ENCODE data around the gene GPR161. TPM values are rescaled to one million over a fixed set of nuclear protein-coding genes. Genes with fewer than 3 reads are reported as not detected.

The GPR161 gene
- total and polyA plus RNA-seq, 8 donors, result 9.3 to 37.7 (median 26.6) TPM

GRCh38 chr1:168148916-168149315, 12.2 kb upstream of the GPR161 start:
- no peak for TF ChIP-seq CTCF (IDR thresholded peaks at IDR 0.05)
- H3K36me3 ChIP-seq, result no peaks in the 10 kb centered on the region
- H3K27ac ChIP-seq, result peak overlapping the region in 1 of 2 donors; percentile 4
- intact Hi-C loops (cut with DNase I), result no loop called here
- H3K4me1 ChIP-seq, result peaks cover 0 to 5% of the 10 kb centered on the region in 2 donors
- ATAC-seq (no peak), DNase-seq (no peak)
- no peak overlapping the region for H3K4me3 ChIP-seq
- H3K27me3 ChIP-seq, result no peaks in the 10 kb centered on the region
- no peaks in the 10 kb centered on the region for H3K9me3 ChIP-seq

- H3K36me3 ChIP-seq, result no peaks in the 10 kb centered on the region
- no peaks in the 10 kb centered on the region for H3K27me3 ChIP-seq
- no peak overlapping the region for H3K4me3 ChIP-seq
- TF ChIP-seq CTCF (IDR thresholded peaks at IDR 0.05), result no peak
- H3K4me1 ChIP-seq, result peaks cover 0 to 5% of the 10 kb centered on the region in 2 donors
- ATAC-seq (no peak), DNase-seq (no peak)
- H3K9me3 ChIP-seq, result no peaks in the 10 kb centered on the region
- intact Hi-C loops (cut with DNase I), result no loop called here
- no peak overlapping the region for H3K27ac ChIP-seq
Observed at GRCh38 chr1:168146626-168147025, 9.9 kb upstream of the GPR161 start.

GRCh38 chr1:168146160-168146539, 9.4 kb upstream of the GPR161 start:
- no peaks in the 10 kb centered on the region for H3K27me3 ChIP-seq
- no peak overlapping the region for H3K27ac ChIP-seq
- H3K4me1 ChIP-seq, result peaks cover 0 to 5% of the 10 kb centered on the region in 2 donors
- no peaks in the 10 kb centered on the region for H3K36me3 ChIP-seq
- no peak overlapping the region for H3K4me3 ChIP-seq
- ATAC-seq (no peak), DNase-seq (no peak)
- H3K9me3 ChIP-seq, result no peaks in the 10 kb centered on the region
- intact Hi-C loops (cut with DNase I), result no loop called here
- no peak for TF ChIP-seq CTCF (IDR thresholded peaks at IDR 0.05)

DNA sequence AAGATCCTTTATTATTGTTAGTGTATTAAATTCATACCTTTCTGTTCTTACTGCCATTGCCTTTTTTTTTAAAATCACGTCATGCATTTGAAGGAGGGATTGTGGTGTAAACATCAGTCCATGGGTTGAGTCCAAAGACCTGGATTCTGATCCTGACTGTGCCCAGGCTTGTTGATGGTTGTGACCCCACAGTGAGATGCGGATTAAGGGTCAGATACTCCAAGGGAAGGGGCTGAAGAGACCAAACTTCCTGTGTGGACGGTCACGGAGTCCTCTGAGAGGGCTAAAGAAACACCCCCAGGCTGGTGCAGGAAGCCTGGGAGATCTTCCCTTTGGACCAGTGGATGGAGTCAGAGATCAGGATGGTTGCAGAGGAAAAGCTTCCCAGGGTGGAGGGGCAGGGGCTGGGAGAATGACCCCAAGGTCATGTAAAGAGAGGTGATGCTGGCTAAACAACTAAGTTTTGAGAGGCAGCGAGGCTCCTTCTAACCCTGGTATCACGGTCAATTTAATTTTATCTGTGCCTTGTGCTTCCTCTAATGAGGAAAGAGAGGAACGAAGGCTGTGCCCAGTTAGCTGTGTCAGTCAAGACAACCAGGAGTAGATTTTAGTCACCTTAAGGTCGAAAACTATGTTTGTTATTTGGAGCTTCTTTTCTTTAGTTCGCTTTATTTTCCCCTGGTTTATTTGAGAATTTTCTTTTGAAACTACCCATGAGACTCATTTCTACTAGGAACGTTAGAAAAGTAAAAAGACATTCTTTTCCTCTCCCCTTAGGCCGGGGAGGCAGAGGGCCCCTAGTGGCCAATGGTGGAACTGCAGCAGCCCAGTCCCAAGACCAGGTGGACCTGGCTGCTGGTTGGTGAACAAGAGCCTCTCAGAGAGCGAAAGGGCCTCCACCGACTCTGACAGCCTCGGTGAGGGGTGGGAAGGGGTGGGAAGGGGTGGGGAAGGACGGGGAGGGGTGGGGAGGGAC, 8.7 kb upstream of the GPR161 start:
- ATAC-seq, result peak; percentile 99
- Histone ChIP-seq H3K27ac (peak overlapping the region in 1 of 2 donors; percentile 28), H3K4me3 (no peak overlapping the region), H3K36me3 (no peaks in the 10 kb centered on the region), H3K27me3 (no peaks in the 10 kb centered on the region), H3K4me1 (peaks cover 0 to 5% of the 10 kb centered on the region in 2 donors), H3K9me3 (no peaks in the 10 kb centered on the region)
- intact Hi-C loops (cut with DNase I), result no loop called here
- DNase-seq, result peak; percentile 74 to 95 (median 89)
- TF ChIP-seq CTCF (IDR thresholded peaks at IDR 0.05), result peak; percentile 89 to 93

DNA sequence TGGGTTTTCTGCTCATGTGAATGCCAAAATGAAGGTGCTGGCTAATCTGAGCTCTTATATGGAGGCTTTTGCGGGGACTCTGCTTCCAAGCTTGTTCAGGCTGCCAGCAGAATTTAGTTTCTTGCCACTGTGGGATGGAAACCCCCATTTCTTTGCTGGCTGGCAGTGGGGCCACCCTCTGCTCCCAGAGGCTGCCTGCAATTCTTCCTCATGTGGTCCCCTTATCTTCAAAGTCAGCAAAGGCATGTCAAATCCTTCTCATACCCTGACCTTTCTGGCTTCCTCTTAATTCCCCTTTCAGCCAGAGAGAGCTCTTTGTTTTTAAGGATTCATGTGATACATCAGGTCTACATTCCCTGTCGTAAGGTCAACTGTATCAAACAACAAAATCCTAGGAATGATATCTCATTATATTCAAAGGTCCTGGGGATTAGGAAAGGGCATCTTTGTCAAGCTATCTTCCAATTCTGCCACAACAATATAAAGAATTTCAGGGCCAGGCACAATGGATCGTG, 5.2 kb upstream of the GPR161 start:
- no peaks in the 10 kb centered on the region for H3K9me3 ChIP-seq
- no peaks in the 10 kb centered on the region for H3K36me3 ChIP-seq
- H3K4me1 ChIP-seq, result peaks cover 0 to 13% of the 10 kb centered on the region in 2 donors
- no peak for TF ChIP-seq CTCF (IDR thresholded peaks at IDR 0.05)
- no peak for DNase-seq
- intact Hi-C loops (cut with DNase I), result no loop called here
- H3K27me3 ChIP-seq, result peaks cover 0 to 6% of the 10 kb centered on the region in 2 donors
- no peak overlapping the region for H3K27ac ChIP-seq
- H3K4me3 ChIP-seq, result no peak overlapping the region
- ATAC-seq, result no peak

Data from left lung (tissue), 10 donors.